NCI-H2029 treated with DMSO at 0.1 percent for 48 hours (cell line): ENCODE measurements around the gene TMX2.
"Not testable (repeated sequence)": the region's sequence is repeated elsewhere in the genome, so short reads cannot be mapped to it uniquely, and the experiment has no call there.

ENCODE experiments used
- DNase-seq: peaks from one replicate; lab custom pipeline; 2025; lab: John Stamatoyannopoulos, UW

TMX2 gene

DNA sequence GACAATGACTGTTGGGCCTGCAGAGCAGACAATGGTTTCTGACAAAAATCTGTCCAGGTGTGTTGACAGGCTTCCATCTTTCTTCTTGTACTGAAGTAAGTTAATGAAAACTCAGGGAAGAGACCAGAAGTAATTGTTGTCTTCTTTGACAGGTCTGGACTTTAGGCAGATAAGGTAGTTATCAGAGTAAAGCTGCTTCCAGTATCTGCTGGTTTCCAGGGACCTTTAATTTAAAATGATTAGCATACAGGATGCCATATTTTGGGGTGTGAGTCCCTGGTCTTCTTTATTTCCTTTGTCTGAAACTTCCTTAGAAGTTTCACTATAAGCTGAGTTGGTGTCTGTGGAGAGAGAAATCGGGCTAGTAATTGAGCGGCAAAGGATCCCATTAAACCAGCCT is 1.4 kb downstream of the TMX2 start:
- DNase-seq: no peak

DNA sequence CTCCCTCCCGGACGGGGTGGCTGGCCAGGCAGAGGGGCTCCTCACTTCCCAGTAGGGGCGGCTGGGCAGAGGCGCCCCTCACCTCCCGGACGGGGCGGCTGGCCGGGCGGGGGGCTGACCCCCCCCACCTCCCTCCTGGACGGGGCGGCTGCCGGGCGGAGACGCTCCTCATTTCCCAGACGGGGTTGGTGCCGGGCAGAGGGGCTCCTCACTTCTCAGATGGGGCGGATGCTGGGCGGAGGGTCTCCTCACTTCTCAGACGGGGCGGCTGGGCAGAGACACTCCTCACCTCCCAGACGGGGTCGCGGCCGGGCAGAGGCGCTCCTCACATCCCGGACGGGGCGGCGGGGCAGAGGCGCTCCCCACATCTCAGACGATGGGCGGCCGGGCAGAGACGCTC is 4.3 kb downstream of the TMX2 start:
- not testable (repeated sequence) for DNase-seq

DNA sequence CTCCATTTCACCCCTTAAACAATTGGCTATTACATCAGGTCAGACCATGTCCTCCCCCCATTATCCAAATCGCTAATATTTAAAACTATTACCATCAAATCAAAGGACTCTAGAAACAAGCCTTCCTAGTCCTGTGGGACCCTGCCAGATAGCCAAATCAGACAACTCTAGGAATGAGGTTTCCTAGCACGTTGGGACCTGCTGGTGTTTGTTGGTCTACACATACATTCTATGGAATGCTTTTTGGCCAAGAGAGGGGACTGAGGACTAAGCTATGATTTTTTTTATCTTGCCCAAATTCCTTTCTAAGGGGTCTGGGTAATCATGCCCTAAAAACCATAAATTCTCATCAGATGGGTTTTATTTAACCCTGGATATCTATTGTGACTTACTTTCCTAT is 14.8 kb downstream of the TMX2 start:
- DNase-seq: no peak

DNA sequence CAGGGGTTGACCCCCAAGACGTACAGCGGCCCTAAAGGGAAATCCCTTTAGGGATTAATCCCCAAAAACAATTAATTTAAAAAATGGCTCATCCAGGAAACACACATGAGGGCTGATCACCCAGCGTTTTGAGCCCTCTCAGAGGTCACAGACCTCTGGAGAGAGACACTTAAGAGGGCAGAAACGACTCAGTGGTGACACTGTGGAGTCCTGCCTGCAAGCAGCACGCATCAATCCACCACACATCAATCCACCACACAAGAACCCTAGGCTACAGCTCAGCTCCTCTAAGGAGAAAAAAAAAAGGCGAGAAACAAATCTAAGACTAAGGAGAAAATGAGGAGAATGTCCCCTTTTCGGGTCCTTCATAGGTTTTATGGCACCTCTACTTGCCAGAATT is 16.4 kb downstream of the TMX2 start:
- DNase-seq: no peak

DNA sequence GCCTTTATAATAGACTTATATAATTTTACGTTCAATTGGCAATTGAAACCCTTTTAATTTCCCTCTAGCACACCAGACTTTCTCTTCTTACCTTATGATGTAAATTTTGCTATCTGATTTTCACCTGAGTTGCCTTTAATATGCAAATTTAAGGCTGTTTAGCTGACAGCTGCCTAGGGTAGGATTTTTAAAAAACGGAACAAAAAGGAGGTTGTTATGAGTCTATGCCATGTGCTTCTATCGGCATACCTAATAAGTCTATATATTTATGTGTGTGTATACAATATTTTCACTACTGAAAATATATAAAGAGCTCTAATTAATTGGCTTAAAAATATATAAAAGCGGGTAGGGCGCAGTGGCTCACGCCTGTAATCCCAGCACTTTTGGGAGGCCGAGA is 17.1 kb downstream of the TMX2 start:
- DNase-seq: no peak

DNA sequence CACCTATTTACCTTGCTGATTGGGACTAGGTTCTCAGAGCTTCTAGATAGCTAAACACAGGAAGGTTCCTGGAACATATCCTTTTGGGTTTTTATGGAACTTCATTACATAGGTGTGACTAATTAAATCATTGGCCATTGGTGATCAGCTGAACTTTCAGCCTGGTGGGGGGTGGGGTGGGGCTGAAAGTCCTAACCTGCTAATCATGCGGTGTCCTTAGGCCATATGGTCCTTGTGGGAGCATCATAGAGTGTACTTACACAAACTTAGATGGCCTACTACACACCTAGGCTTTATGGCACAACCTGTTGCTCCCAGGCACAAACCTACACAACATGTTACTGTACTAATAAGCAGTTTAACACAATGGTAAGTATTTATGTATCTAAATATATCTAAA is 20.3 kb downstream of the TMX2 start:
- no peak for DNase-seq

DNA sequence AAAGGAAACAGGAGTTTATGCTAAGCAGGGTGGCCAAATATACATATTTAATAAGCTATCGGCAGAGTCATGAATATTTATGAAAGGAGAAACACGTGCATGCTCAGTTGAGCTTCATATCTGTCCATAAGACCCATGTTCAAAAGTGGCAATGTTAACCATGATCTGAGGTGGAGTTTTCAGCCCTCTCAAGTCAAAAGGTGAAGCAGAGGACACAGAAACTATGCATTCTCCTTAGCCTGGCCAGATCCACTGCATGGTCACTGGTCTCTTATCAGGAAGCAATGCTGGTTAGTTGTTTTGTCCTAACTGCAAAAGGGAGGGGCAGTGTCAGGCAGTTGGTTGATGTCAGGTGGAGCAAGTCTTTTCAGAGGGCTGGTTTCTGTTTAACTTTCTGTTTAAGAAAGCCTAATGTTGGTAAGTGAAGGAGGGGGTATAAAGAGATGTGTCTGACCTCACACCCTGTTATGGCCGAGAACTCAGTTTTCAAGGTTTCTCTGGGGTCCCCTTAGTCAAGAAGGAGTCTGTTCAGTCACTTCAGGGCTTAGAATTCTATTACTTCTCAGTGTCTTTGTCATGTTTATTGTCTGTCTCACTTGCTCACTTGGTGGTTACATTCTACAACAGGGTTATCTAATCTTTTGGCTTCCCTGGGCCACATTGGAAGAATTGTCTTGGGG is 23.4 kb downstream of the TMX2 start:
- DNase-seq: no peak

DNA sequence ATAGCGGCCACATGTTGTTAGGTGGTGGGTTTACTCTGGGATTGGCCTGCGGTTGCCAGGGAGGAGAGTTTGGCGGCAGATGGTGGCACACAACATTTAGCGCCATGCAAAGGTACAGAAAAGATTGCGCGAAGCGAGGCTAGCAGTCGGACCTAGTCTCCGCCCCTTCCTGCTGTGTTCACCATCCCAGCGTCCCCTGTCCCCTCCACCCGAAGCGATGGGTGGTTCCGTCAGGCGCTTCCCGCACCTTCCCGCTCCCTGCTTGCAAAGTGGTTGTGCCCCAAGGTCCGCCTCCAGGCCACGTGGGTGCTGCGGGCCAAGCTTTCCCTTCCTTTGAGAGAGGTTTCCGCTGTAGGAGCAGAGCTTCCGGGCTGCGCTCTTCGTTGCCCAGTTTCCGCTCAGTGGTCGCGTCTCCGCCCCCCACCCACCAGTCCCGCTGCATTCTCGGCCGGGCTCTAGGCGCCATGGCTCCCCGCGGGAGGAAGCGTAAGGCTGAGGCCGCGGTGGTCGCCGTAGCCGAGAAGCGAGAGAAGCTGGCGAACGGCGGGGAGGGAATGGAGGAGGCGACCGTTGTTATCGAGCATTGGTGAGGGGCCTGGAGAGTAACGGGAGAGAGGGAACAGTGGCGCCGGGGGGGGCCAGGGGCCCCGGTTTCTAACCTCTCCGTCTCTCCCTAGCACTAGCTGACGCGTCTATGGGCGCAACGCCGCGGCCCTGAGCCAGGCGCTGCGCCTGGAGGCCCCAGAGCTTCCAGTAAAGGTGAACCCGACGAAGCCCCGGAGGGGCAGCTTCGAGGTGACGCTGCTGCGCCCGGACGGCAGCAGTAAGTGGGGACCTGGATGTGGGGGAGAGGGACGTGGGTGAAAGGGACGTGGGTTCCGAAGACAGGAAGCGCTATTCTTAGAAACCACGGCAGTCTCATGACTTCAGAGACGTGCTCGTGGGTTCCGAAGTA is 29.0 kb downstream of the TMX2 start, which contains the start of gene SELENOH:
Gene SELENOH (plus strand): TSS at position 360 of the 955 bp plus-strand sequence. CDS start 105 bp downstream, at position 465.
- peak; percentile 91 for DNase-seq

DNA sequence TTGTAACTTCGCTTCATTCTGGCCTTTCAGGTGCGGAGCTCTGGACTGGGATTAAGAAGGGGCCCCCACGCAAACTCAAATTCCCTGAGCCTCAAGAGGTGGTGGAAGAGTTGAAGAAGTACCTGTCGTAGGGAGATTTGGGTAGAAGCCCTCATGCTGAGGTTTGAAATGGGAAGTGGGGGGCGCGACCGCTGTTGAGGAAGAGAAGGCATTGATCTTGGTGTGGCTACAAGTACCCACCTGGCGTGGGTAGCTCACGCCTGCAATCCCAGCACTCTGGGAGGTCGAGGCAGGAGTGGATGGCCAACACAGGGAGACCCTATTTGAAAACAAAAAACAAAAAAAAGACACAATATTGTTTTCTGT is 29.7 kb downstream of the TMX2 start:
- DNase-seq: no peak

DNA sequence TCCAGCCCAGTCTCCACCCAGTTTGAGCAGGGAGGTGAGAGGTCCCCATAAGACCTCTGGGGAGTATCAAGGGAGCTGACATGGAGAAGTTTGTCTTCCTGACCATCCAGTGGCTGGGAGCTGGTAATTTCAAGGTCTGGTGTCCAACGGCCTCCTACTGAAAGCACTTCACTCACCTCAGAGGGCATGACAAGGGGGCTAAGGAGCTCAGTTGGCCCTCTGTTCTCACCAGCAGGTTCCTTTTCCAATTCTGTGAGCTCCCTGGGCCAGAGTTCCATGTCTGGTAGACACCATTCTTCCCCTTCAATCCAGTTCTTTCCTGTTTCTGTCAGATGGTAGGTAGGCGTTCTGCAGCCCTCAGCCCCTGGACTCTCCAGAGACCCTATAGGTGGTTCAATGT is 32.0 kb downstream of the TMX2 start:
- DNase-seq: no peak

DNA sequence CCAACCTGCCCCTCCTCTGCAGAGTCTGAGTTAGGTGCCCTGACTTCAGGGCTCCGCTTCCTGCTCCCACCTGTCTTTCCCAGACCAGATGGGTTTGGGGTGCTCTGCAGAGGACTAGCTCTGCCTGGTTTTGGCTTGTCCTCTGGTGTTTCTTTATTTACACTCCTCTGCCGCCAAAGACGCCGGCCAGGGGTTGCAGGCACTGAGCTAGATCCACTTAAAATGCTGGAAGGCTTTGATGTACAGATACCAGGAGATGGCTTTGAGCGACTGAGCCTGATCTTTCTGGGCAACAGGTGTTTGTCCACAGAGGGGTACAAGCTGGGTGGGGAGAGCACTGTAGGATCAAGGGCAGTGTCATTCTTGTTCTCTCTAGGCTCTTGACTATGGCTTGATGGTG is 32.8 kb downstream of the TMX2 start:
- DNase-seq: no peak

DNA sequence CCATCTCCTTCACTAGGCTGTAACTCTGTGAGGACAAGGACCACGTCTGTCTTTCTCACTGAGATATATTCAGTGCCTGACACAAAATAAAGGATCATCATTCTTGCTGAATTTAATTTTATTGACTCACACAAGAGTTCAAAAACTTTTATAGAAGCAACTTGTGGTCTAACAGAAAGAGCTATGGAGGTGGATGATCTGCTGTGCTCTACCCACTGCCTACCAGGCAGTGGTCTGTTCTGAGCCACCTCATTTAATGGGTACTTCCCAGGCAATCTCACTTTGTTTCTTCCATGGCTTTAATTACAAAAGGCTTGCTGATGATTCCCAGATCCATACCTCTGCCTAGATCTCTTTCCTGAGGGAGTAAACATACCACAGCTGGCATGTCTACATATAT is 34.5 kb downstream of the TMX2 start:
- DNase-seq: no peak

DNA sequence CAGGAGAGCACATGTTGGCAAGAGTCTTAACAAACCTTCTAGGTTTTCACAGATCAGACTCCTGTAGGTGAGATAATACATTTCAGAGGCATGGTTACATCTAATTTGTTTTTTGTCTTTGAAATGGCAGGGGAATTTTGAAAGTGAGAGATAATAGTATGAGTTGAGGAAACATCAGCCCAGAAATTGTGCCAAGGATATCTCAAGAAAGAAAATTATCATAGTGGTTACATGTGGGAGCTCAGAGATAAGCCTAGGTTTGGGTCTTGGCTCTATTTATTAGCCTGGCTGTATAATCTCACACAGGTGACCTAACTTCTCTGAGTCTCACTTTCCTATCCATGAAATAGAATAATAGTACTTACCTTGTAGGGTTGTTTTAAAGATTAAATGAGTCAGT is 38.8 kb downstream of the TMX2 start:
- DNase-seq: no peak

DNA sequence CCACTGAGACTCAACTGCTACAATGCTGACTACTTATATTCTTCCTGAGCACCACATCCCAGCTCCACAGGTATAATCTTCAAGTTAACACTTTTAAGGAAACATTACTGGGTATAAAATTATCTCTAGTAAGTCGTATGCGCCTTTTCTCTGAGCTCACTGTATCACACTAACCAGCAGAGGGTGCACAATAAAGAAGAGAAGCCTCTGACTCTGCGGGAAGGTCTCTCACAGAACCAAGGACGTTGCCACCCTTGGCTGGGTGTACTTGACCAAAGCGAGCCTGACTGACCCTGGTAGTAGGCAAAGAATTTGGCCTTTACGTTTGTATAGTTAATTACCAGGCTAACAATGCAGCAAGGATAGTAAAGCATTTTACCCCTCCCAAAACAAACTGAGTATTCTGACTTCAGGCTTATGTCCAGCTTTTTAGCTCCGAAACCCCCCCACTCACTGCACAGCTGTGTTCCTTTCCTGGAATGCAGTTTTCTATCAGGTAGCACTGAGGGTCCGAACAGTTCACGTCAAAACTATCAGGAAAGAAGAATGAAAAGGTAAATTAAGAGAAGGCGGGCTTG is 39.4 kb downstream of the TMX2 start, which contains the start of gene BTBD18:
Gene BTBD18 (minus strand): TSS at position 144 of the 578 bp plus-strand sequence. CDS start 631 bp downstream, outside the sequence.
- peak; percentile 18 for DNase-seq

DNA sequence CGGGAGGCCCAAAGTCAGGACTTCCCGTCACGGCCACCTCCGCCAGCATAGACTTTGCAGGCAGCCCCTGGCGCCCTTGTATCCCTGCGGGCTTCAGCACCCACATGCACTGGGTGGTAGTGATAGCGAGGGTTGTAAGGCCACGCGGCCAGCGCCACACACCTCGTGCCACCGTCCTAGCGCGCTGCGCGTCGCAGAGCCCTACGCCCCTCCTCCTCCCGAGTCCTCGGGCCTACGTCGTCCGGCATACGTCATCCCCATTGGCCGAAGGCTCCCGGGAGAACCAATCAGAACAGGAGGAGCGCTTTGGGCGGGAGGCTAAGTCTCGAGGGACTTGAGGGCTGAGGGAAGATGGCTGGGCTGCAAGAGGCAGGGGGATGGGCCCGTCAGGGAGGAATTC is 40.6 kb downstream of the TMX2 start:
- no peak for DNase-seq

DNA sequence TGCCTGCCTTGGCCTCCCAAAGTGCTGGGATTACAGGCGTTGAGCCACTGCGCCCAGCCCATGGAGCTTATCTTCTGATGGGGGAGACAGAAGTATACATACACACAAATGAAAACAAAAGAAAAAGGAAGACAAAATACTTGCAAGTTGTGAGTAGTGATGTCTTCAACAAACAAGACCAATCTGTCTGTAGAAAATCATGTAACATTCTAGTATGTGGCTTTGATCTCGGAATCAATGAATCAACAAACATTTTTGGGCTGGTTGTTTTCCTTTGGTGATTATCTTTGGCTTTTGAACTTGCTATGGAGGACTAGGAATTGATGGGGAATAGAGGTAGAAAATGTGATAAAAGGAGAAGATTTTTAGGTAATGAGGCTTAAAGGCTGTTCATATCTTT is 45.8 kb downstream of the TMX2 start:
- DNase-seq: no peak

DNA sequence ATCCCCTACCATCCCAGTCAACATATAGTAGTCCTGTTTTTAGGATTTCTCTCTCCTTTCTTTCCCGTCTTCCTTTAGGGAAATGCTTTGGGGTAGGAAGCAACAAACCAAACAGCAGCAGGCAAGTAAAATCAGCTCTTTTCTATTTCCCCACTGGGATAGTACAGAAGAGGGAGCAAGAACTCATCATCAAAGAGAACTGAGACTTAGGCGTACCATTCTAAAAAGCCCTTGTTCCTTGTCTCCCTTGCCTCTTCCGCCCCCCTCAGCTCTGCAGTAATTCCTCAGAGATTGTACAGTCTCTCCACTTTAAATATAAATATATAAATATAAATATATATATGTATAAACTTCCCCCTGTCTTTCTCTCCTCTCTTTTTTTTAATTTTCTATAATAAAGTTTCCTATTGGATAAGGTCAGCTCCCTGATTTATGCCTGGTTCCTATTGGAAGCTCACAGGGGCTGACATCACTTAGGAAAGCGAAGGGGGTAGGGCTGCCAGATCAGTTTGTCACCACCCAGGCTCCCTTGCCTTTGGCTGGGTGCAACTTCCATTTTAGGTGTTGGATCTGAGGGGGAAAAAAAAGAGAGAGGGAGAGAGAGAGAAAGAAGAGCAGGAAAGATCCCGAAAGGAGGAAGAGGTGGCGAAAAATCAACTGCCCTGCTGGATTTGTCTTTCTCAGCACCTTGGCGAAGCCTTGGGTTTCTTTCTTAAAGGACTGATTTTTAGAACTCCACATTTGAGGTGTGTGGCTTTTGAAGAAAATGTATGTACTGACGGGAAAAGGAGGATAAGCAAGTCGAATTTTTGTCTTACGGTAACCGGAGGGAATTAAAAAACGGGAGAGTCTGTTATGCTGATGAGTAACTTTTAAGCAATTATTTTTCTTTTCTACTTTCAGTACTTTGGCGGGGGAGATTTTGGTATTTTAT is 49.2 kb downstream of the TMX2 start, which contains the start of gene CTNND1:
Gene CTNND1 (plus strand): TSS at position 502 of the 934 bp plus-strand sequence. CDS start 29,677 bp downstream, outside the sequence.
- DNase-seq: peak; percentile 95

DNA sequence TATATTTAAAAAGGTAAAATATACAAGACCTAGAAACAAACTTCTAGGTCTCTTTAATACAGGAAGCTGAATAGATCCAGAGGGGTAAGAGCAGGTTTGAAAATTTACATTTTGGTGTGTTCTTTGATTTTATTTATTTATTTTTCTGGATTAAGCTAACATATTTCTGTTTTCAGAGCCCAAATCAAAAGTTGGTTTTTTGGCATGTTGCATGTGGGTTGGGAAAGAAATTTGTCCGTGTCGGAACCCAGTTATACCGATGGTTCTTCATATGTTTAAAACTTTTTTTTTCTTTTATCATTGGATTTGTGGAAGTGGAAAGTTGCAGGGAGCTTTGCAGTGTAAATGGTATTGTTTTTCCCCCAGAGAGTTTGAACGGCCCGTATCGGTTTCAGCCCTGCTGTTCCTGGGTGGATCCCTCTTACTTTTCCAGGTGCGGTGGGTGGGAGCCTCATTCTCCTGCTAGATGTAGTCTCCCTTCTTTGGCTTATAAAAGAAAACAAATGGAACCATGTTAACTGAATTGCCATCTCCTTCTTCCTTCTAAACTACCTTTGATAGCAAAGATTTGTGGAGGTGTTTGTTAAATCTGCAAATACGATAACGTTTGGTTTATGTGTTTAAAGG is 50.0 kb downstream of the TMX2 start:
- DNase-seq: peak; percentile 38

DNA sequence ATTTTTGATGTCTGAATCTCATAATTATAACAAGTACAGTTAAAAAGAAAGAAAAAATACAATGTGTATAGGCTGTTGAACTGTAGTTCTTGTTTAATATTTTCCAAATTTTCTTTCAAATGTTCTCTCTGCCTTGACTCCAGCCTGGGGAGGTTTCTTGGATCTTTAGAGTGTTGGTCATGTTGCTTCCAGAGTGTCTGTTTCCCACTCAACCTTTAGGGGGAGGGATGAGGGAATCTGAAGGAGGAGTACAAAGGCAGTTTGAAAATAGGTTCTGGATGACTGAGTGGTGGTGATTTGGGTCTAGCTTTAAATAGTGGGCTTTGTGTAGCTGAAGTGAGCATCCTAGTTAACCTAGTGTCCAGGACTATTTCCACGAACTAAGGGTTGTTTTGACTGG is 51.2 kb downstream of the TMX2 start:
- peak; percentile 51 for DNase-seq

DNA sequence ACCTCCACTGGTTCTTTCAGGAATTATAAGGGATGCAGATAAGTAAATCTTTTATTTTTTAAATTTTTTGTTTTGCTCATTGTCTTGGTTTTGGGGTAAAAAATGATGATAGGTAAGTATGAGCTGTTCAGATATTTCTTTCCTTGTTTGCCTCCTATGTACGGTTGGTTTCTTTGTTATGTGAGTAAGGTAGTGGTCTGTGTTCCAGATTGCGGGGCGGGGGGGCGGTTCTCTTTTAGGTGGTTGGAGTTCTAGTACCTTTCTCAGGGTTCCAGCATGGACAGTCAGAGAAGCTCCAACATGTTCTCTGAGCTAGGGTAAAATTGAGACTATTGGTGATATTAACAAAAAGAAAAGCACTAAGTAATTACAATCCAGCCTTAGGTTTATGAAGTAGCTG is 51.6 kb downstream of the TMX2 start:
- no peak for DNase-seq

DNA sequence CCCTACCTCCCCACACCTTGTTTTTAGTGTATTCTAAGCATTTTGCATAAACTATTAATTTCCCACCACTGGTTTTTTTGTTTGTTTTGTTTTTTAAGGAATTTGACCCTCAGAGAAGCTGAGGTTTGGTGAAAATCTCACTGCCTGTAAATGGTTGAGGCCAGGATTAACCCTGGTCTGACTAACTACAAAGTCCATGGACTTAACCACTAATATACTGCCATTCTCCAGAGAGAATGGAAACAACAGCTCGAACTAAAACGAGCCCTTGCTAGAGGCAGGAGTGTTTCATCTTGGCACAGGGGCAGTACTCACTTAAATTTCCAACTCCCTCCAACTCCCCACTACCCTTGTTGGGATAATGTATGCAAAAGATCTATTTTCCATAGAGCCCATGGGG is 52.2 kb downstream of the TMX2 start:
- no peak for DNase-seq
